Measurements from ENCODE around the gene CDH13. TPM values are rescaled to one million over a fixed set of nuclear protein-coding genes. Genes with fewer than 3 reads are reported as not detected.

The CDH13 gene
- total and polyA plus RNA-seq, 8 donors: 0.12 to 21.4 (median 1.7) TPM; not detected in 1

DNA sequence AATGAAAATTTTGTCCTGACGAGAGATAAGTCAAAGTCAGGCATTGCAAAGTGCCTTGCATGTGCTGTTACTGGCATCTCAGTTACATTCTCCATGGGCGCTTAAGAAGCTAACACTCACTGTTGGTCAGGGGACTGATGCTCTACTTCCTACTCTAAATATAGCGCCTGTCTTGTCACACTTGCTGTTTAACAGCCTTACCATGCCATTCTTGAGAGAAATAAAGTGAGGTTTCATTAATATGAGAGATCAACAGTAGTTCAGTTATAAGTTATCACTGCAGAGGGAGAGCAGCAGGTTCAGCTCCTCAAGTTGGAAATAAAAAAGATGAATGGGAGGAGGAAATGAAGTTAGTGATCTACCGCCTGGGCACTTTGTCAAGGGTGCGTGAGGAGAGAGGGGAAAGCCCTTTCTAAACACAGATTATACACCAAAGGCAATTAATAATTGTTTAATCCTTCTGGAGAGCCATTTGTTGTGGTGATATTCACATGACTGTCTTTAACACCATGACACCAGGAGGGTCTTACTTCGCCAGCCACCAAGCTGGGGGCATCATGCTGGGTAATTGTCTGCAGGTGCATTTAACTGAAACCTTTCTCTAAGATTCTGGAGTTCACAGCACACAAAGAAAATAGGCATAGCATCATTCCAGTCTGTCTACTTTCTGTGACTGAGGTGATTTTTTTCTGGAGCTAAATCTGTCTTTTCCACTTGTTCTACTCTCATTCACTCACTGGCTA, 612.4 kb downstream of the CDH13 start:
- Histone ChIP-seq H3K4me1 (no peaks in the 10 kb centered on the region), H3K4me3 (no peak overlapping the region), H3K27me3 (no peaks in the 10 kb centered on the region), H3K9me3 (no peaks in the 10 kb centered on the region), H3K27ac (no peak overlapping the region), H3K36me3 (no peaks in the 10 kb centered on the region)
- intact Hi-C loops (cut with DNase I; ENCODE audit: low total_unique reads): no loop called here
- TF ChIP-seq POLR2AphosphoS5 (IDR thresholded peaks at IDR 0.05) (no peak), POLR2A (IDR thresholded peaks at IDR 0.05) (no peak), EP300 (IDR thresholded peaks at IDR 0.05) (no peak)
- TF ChIP-seq, protein P1, sequence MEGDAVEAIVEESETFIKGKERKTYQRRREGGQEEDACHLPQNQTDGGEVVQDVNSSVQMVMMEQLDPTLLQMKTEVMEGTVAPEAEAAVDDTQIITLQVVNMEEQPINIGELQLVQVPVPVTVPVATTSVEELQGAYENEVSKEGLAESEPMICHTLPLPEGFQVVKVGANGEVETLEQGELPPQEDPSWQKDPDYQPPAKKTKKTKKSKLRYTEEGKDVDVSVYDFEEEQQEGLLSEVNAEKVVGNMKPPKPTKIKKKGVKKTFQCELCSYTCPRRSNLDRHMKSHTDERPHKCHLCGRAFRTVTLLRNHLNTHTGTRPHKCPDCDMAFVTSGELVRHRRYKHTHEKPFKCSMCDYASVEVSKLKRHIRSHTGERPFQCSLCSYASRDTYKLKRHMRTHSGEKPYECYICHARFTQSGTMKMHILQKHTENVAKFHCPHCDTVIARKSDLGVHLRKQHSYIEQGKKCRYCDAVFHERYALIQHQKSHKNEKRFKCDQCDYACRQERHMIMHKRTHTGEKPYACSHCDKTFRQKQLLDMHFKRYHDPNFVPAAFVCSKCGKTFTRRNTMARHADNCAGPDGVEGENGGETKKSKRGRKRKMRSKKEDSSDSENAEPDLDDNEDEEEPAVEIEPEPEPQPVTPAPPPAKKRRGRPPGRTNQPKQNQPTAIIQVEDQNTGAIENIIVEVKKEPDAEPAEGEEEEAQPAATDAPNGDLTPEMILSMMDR (IDR thresholded peaks at IDR 0.05): no peak
- DNase-seq: no peak
- WGBS, 5 donors: 45 to 58% (median 48%) methylated on average over 6 of the region's 6 CpGs

- Histone ChIP-seq H3K9me3 (no peaks in the 10 kb centered on the region), H3K4me1 (no peaks in the 10 kb centered on the region), H3K4me3 (no peak overlapping the region), H3K27ac (no peak overlapping the region), H3K36me3 (no peaks in the 10 kb centered on the region), H3K27me3 (peaks cover 0 to under 1% (median 0%) of the 10 kb centered on the region in 3 donors)
- DNase-seq: no peak
- WGBS, 5 donors: 35 to 59% (median 39%) methylated on average over 2 of the region's 2 CpGs
- intact Hi-C loops (cut with DNase I; ENCODE audit: low total_unique reads): no loop called here
- TF ChIP-seq POLR2AphosphoS5 (IDR thresholded peaks at IDR 0.05): no peak
- TF ChIP-seq, protein P1 (IDR thresholded peaks at IDR 0.05): no peak
- TF ChIP-seq POLR2A (IDR thresholded peaks at IDR 0.05): no peak
- no peak for TF ChIP-seq EP300 (IDR thresholded peaks at IDR 0.05)
Measured at GRCh38 chr16:83244057-83244456, 617.3 kb downstream of the CDH13 start.

DNA sequence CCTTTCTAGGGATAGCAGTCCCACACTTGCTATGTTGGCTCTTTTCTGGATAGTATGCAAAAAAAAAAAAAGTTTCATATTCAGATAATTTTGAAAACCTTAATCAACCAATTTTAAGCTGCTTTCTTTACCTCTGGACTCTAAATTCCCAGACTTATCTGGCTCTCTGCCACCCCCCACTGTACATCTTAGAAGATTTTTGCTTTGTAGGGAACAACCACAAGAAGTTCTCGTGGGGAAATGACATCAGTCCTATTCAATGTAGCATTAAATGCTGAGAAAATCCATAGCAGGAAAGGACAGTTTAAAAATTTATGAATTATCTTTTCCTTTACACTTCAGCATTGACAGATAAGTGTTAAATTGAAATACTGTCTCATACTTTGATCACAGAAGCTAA, 618.3 kb downstream of the CDH13 start:
- intact Hi-C loops (cut with DNase I; ENCODE audit: low total_unique reads): no loop called here
- WGBS, 5 donors: 46 to 67% (median 62%) methylated on average over 1 of the region's 1 CpG
- H3K27ac ChIP-seq: no peak overlapping the region
- H3K4me1 ChIP-seq: no peaks in the 10 kb centered on the region
- no peak overlapping the region for H3K4me3 ChIP-seq
- no peaks in the 10 kb centered on the region for H3K36me3 ChIP-seq
- DNase-seq: no peak
- H3K9me3 ChIP-seq: no peaks in the 10 kb centered on the region
- TF ChIP-seq, protein P1 (IDR thresholded peaks at IDR 0.05): no peak
- TF ChIP-seq POLR2AphosphoS5 (IDR thresholded peaks at IDR 0.05) (no peak), EP300 (IDR thresholded peaks at IDR 0.05) (no peak), POLR2A (IDR thresholded peaks at IDR 0.05) (no peak)
- H3K27me3 ChIP-seq: peaks cover 0 to 4% (median 0%) of the 10 kb centered on the region in 3 donors

DNA sequence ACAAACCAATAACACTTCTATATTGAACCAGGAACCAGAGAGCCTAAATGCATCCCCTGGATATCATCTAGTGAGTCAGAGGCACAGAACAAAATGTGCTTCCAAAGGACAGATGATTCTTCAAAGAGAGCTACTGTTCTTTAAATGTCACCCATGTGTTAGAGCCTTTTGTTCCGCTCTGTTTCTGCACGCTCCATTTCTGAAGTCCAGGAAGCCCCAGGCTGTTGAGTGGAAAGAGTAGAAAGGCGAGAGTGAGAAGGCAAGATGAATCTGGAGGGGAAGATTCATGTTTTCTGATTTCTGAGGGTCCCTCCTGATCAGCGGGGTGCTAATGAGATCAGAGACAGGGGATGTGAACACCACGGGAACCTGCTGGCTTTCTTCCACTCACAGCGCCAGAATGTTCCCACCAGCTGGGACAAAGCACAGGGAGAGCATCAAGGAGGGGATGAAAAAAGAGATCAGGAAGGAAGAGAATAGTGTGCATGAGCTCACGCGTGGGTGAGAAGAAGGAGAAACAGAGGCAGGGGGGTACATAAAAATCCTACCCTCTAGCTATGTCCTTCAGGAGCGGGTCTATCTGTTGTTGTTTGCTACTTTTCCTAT, 621.1 kb downstream of the CDH13 start:
- WGBS, 5 donors: 68 to 79% (median 73%) methylated on average over 9 of the region's 9 CpGs
- H3K4me3 ChIP-seq: no peak overlapping the region
- TF ChIP-seq POLR2A (IDR thresholded peaks at IDR 0.05): no peak
- TF ChIP-seq EP300 (IDR thresholded peaks at IDR 0.05): no peak
- TF ChIP-seq, protein P1 (IDR thresholded peaks at IDR 0.05): no peak
- TF ChIP-seq POLR2AphosphoS5 (IDR thresholded peaks at IDR 0.05): no peak
- intact Hi-C loops (cut with DNase I; ENCODE audit: low total_unique reads): no loop called here
- no peaks in the 10 kb centered on the region for H3K4me1 ChIP-seq
- peaks cover 0 to 9% (median 0%) of the 10 kb centered on the region in 3 donors for H3K27me3 ChIP-seq
- H3K27ac ChIP-seq: no peak overlapping the region
- H3K9me3 ChIP-seq: no peaks in the 10 kb centered on the region
- no peak for DNase-seq
- no peaks in the 10 kb centered on the region for H3K36me3 ChIP-seq
